Measurements from ENCODE around the gene CDHR4.
"Not testable (repeated sequence)": the region's sequence is repeated elsewhere in the genome, so short reads cannot be mapped to it uniquely, and the experiment has no call there.

The CDHR4 gene, protein sequence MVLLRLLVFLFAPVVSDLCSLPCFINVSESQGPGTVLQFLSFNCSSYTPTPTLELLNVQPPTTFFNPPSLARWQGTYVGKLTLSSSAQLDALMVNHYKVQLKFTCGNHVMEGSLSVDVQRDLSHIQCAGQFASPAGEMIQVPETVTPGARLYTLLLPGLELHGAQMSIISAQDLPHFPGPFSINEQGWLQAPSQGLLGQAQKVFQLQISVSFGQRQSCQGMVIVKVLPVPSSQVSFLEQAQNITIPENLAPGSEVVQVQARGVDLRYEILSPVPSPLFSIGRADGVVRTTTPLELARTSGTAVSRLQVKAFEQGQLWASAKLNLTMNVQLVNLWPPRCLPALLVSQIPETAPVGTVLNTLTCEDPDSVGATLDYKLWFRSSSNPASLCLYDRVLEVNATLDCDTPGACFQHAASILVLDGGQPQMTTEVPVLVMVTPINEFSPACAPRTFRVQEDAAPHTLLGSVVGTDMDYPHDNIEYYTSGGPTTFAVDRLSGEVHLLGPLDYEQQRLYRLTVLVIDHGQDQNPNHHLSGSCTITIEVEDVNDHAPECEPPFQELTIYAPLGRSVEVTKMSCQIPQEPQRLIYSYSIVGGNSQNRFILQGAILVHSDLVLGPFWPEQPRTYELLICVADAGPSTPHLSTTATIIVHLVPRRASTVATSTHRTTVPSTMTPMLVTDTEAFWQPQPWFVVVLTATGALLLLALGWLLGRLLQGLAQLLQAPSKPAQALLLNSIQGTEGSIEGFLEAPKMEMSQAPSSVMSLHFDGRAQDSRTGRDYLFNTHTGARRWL

DNA sequence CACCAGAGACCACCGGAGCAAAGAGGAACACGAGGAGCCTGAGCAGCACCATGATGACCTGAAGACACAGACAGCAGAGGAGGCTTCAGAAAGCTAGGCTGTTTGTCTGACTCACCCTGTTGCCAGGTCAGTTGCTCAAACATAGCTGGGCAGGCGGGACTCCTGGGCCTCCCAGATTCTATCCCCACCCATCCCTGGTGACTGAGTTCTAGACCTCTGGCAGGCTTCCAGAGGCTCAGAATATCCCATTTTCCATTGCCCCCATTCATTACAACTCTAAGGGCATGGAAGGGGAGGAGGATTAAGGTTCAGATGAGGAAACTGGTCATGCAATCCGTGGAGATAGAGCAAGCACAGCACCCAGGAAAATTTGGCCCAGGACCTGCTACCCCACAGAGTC, at the start of gene CDHR4:
Gene CDHR4 (minus strand): TSS at position 113 of the 400 bp plus-strand sequence. CDS start 61 bp downstream, at position 52.
- DNase-seq: no peak

DNA sequence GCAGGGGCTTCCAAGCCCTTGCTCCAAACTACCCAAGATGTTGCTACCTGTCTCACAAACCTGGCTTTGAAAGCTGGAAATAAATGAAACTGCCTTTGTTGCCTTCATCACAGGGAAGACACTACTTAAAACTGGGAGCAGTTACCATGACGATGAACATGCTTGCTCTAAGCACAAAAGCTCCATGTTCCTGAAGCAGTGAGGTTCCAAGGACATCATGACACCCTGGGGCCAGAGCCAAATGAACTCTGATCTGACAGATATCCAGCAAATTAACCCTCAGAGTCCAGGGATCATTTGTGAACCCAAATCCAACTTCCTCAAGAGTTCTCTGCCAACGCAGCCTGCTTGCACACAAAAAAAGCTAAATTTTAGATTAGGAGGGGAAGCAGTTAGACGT, 46.0 kb upstream of the CDHR4 start:
- DNase-seq: no peak

DNA sequence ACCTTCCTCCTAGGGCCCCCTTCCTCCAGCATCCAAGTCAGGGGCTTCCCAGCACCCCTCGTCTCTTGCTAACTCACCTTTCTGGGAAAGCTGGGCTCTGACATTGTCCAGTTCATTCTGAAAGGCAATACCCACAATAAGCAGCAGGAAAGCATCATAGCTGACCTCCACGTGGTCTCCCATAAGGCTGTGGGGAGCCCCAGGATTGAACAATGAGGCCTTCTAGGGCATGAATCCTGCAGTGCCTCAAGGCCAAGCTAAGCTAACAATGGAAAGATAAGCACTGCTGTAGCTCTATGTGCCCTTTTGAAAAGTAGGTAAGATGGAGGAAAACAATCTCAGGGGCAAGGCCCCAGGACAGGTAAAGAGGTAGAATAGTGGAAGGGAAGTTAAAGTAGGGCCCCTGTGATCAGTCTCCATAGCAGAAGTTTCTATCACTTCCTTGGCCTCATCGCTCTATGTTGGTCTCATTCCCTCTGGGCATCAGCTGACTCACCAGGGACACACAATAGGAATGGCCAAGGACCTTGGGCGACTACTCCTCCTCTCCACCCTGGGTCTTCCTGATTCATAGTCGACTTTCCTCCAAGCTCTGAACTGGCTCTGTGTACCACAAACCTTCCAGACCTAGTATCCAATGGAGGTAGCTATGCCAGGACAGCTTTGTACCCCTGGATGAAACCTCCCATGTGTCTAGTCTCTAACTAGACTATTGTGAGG, 45.0 kb upstream of the CDHR4 start:
- DNase-seq: no peak

DNA sequence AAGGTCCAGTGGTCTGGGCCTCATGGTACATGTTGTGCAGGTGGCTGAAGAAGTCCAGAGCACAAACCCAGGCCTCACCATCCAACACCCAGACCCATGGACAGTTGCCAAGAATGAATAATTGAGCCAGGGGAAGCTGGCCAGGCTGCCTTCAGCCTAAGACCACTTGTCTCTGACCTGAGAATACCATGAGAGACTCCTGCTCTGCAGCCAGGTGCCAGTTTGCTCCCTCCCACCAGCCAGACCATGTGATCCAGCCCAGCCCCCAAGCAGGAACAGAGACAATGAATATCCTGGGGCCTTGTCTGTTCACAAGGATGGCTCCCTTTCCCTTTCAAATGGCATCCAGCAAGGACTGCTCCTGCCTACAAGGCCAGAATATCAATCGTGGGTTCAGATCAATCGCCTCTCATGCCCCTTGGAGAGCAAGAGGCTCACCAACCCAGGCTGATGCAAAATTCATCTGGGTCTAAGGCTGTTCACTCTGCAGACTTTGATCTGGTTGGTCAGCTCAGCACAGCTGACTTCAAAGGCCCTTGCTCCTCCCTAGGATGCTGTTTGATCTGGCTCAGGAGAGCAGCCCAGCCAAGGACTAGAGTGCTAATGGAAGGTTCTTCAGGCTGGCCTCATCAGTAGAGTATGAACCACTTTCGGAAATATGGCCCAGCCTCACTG, 43.3 kb upstream of the CDHR4 start:
- DNase-seq: no peak

DNA sequence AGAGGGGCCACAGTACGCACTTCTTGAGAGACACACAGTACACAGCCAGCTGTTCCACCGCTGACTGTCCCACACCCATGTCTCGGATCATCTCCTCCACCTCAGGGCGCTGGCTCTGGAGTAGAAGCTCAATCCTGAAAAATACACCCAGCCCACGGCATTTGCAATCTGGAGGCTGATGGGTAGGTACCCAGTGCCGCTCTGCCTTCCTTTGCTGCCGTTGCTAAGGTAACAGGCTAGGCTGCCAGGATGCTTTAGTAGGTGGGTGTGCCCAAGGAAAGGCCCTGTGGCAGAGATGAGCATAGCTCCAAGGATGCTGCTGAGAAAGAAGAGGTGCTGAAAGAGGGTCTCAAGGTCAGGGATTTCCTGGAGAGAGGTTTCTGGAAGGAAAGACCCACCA, 42.1 kb upstream of the CDHR4 start:
- DNase-seq: no peak

DNA sequence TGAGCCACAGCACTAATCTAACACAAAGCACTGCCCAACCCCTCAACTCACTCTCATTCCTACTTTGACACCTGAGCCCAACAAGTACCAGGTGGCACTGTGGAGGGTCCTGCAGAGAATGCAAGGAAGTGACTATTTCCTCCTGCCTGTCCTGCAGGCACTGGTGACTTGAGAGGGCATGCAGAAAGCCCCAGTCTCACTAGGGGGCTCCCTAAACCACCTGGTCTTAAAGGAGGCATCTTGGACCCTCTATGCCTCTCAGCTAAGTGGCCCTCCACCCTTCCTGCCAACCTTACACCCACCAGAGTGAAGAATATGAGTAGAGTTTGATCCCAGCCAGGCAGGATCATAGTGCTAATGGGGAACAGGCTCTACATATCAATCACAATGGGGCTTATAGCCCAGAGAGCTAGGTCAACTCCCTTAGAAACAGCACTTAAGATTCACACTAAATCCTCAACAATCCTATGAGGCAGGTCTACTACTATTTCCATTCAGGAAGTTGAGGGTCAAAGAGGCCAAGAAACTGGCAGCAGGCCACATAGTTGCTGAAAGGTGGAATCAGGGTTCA, 41.5 kb upstream of the CDHR4 start:
- DNase-seq: no peak

DNA sequence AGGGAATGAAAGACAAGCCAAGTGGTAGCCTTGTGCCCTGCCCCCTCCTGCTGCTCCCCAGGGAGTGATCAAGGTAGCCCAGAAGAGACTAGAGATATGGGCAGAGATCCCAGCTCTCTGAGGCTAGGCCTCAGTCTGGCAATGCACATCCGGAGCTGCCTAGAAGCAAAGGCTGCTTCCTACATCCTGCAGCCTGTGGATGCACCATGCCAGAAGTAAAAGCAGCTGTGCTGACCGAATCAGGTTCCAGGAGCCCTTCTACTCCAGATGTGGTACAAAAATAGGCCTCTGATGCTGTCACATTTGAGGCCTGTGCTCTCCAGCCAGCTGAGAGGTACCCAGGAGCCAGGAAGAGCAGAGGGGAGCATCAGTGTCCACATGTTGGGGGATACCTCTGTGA, 40.7 kb upstream of the CDHR4 start:
- no peak for DNase-seq

DNA sequence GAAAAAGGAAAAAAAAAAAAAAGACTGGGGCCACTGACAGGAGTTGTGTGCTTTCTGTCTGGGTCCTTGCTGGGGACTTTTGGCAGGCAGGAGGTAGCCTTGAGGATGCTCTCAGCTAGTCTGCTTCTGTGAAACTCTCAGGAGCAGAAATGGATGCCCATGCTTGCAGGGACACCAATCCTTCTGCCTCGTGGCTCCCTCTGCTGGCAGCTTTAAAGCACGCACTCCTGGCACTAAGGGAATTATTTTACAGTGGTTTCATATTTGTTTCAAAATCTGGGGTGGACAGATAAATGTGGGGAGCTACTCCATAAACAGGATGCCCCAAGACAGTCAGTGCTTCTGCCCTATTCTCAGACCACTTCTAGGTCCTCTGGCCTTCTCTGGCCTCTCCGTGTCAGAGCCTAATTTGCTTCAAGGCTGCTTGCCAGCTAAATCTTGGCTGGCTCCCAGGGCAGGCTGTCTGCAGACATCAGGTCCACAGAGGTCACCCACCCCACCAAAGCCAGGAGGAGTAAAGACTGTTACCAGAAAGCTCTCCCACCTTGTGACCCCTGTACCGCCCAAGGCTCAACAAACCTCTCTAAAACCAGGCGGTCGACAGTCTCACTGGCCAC, 39.6 kb upstream of the CDHR4 start:
- peak; percentile 13 for DNase-seq

DNA sequence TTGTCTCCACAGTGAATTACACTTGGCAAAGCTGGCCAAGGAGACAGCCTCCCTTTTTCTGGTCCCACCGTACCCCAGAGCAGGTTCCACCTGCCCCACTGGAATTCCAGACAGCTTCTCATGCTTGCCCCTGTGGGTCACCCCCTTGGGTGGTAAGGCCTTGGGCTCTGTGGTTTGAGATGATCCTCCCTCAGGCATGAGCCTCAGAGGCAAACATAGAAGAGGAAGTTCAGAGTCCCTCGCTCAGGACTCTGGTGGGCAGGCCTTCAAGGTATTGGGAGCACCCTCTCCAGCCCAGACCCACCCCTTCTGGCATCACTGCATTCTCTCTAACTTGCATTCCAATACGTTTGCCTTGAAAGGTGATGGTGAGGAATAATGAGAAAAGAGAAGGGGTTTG, 31.7 kb upstream of the CDHR4 start:
- DNase-seq: no peak

DNA sequence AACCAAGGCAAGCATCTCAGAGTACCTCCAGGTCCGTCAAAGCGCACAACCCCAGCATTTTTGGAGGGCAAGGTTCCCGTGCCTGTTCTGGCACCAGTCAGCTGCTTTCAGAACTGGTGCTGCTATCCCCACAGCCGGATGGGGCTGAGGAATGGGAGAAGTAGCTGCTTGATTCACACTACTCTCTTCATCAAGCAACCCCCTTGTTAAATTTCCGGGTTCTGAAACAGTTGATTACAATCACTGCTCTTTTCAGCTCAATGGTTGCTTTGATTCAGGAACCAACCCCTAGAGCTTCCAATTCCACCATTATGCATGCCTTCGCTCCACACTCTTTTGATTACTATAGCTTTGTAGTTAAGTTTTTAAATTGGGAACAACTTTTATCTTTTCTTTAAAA, 26.3 kb upstream of the CDHR4 start:
- no peak for DNase-seq

DNA sequence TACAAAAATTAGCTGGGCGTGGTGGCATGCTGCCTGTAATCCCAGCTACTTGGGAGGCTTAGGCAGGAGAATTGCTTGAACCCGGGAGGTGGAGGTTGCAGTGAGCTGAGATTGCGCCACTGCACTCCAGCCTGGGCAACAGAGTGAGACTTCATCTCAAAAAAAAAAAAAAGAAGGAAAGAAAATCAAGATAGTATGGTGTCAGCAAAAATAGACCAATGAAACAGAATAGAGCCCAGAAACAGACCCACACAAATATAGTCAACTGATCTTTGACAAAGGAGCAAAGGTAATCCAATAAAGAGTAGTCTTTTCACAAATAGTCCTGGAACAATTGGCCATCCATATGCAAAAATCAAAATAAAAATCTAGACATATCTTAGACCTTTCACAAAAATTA, 23.5 kb upstream of the CDHR4 start:
- DNase-seq: not testable (repeated sequence)

DNA sequence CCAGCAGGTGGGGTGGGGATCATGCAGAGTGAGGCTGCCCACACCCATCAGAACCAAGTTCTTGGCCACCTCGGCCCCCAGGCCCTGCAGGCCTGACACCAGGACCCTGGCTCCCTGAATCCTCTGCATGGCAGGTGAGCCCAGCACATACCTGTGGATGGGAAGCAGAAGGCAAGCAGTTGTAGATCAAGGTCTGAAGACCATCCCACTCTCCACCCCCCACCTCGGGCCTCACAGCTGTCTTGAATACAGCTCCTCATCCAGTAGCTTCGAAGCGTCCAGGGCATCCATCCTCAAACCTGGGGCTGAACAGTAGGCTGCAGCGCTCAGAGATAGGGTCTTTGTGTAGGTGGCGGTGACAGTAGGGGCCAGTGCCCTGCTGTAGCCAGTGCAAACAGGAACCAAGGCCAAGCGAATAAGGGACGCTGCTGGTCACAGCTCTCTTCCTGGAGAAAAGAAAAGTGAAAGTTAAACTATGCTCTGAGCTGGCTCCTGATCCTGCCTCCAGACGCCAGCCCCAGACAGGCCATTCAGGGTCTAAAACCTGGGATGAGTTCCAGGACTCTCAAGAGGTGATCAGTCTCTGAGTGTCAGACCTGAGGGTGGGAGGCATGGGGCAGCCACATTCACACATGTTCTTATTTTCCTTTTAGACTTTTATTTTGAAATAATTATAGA, 14.0 kb upstream of the CDHR4 start, which contains the start of gene UBA7:
Gene UBA7 (minus strand): TSS at position 457 of the 678 bp plus-strand sequence. CDS start 166 bp downstream, at position 291.
- DNase-seq: peak; percentile 1

DNA sequence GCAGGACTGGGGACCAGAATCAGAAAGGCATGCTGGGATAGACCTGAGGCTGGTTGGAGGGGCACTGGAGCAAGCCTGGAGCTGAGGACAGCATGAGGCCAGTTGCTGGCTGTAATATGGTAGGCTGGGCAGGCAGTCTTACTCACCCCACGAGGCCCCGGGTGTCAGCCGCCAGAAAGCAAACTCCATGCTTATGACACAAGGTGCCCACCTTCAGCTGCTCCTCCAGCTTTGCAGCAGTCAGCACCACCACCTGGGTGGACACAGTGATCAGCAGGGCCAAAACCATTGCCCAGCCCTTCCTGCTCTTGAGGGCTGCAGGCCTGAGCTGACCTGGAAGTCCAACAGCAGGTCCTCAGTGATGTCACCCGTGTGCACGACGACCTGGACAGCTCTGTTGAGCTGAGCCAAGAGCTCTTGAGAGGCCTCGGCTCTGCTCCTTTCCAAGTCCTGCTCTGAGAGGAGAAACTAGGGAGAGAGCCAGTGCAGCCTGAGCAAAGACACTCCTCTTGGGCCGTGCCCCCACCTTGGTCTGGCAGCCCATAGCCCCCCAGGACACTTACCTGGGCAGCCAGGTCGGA, 13.3 kb upstream of the CDHR4 start:
- DNase-seq: no peak

DNA sequence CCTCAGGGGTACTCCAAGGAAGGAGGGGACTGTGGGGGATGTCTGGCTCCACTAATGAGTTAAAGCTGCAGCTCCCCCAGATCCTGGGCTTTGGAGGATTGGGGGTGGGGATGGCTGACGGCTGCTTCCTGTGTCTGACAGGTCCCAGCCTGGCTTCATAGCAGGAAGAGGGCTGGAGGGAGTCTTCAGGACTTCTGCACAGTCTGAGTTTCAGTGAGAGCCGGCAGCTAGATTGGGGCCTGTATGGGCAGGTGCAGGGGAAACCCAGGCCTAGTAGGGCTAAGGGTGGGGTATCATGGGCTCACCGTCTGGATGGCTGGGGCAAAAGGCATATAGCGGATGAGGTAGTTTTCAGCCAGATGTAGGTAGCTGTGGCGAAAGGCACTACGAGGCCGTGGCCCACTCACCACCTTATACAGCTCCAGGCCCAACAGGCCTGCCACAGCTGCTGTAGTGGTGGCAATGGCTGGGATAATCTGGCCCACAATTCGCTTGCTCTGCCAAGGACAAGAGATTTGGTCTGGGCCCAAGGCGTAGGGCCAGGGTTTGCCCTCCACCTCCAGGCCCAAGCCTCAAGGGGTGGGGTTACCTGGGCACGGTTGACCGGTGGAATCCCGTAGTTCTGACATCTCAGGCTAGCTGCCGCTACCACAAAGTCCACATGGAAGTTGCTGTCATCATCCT, 7.9 kb upstream of the CDHR4 start:
- DNase-seq: no peak

DNA sequence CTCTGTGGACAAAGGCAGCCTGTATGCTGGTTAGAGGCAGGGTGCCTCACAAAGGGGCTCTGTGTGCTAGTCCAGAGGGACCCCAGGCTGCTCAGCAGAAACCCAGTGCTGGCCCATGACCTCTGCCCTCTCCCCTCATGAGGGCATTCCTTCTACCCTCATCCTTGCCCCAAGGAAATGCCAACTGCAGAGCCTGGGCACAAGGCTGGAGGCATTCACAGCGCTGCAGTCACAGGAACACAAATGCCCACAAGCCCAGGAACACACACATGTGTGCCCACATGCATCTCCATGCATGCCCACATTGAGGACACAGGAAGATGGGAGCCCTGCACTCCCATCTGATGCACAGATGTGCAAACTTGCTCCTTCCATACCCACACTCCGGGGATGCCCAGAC, 7.2 kb upstream of the CDHR4 start:
- DNase-seq: no peak

DNA sequence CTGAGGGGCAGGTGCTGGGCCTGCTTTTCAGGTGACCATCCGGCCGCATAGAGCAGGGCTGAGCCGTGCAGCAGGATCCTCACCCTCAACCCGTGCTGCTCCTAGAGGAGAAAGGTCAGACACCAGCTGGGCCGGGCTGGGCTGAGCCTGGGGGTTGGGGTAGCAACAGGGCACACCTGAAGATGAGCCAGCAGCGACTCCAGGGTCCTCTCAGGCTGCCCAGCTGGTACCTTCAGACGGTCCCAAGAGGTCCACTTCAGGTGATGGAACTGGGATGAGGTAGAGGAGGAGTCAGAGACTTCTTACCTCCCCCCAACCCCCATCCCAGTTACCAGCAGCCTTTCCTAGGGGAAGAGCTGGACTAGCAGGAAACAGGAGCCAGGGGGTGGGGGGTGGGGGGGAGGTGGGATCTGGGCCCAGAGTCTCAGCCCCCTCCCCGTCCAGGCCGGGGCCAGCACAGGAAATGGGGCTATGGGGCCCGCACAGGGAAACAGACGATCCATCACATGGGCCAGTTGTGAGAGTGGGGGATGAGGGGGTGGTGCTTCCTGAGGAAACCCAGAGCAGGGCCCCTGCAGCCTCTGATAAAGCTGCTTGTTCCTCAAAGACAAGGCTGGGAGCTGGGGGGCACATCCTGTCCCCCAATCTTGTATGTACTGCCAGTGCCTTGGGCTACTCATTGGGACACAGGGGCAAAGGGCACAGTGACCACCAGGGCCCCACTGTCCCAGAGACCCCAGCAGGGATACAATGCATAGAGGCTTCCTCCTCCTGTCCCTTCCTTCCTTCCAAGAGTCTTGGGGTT, 6.4 kb upstream of the CDHR4 start:
- DNase-seq: no peak

DNA sequence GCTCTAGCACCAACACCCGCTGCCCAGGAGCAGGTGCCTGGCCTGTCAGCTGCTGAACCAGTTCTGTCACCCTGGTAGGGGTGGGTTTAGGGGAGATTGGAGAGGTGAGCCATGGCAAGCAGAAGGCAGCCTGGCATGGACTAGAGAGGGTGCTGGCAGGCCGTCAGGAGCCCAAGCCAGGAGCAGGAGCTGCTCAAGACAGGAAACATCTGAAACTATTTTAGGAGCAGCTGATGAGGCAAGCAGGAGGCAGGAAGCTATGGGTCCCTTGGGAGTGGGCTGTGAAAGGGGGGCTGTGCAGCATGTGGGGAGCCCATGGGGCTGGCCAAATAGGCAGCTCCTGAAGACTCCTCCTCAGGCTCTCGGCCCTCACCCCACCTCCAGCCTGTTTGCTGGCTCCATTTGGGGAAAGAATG, 5.7 kb upstream of the CDHR4 start:
- DNase-seq: no peak

DNA sequence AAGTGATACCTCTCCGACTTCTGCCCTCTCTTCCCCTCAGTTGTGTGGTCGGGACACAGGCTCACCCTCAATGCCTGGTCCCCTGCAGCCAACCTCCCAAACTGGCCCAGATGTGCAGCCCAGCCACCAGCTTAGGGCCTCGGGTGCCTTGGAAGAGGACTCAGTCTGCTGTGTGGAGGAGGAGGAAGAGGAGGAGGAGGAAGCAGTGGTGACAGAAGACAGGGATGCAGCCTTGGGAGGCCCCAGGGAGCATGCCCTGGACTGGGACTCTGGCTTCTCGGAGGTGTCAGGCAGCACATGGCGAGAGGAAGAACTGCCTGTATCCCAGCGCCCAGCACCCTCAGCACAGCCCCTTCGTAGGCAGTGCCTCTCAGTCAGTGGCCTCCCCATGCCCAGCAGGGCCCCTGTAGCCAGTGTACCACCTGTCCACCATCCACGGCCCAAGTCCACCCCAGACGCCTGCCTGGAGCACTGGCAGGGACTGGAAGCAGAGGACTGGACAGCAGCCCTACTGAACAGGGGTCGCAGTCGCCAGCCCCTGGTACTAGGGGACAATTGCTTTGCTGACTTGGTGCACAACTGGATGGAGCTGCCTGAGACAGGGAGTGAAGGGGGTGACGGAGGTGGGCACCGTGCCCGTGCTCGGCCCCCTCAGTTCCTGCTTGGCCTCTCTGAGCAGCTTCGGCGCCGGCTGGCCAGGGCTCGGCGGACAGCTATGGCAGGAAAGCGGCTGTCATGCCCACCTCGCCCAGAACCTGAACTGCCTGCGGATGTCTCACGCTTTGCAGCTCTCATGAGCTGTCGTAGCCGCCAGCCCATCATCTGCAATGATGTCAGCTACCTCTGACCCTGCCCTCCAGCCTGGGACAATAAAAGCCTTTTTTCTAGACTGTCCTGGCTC, 4.7 kb upstream of the CDHR4 start:
- no peak for DNase-seq
